ENCODE results near the gene DACT3.

DACT3 gene

DNA sequence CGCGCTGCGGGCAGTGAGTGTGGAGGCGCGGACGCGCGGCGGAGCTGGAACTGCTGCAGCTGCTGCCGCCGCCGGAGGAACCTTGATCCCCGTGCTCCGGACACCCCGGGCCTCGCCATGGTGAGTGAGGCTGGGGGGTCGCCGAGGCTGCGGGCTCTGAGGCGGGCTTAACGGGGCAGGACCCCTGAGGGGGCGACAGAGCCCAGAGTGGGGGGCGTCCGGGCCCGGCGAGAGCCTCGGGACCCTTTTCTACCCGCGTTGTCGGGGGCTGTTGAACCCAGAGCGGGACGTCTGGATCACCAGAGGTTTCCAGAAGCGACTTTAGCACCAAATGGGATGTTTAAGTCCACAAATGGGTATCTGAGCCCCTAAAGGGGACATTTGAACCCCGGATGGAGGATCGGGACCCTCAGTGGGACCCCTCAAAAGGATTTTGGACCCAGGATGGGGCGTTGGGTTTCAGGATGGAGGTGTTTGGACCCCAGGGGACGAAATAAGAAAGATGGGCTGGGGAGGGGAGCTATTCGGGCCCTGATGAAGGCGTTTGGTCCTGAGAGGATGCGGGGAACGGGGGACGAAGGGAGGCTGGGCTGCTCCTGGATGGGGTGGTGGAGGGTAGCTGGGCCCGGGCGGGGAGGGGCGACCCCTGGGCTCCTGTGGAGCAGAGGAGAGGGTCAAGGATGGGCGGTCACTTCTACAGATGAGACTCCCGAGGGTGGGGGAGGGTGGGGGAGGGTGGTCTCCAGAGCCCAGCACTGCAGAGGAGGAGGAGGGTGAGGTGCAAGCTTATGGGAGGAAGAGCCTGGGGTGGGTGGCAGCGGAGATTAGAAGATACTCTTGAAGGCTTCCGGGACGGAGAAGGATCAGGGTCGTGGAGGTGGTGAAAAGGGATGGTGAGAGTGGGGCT lies 59.4 kb downstream of the DACT3 start, which contains the start of gene CALM3:
CALM3 (plus strand) TSS at position 13 of the 907 bp plus-strand sequence; CDS start at position 118, 105 bp downstream.
- Histone ChIP-seq H2BK15ac (ENCODE audit: low read depth, poor library complexity, severe bottlenecking) (peak within 1 kb of the TSS; percentile 82), H3K4me1 (ENCODE audit: control insufficient read depth, insufficient read depth, low read depth, low read length) (peaks cover 26% of the 10 kb centered on the region), H3K9me3 (ENCODE audit: control insufficient read depth, low read length) (no peaks in the 10 kb centered on the region), H3K36me3 (ENCODE audit: control insufficient read depth in 1 of 2, insufficient read depth in 2 of 2, low read depth in 1 of 2, low read length in 2 of 2) (peaks cover 12 to 23% of the 10 kb centered on the region in 2 experiments), H2AK5ac (ENCODE audit: low read length, severe bottlenecking) (peak within 1 kb of the TSS; percentile 93), H3K4me3 (ENCODE audit: insufficient read depth in 1 of 2, low read depth in 1 of 2, low read length in 2 of 2) (peak within 1 kb of the TSS; percentile 94 to 98), H3K9ac (ENCODE audit: low read length) (peak within 1 kb of the TSS; percentile 100), H2BK120ac (ENCODE audit: low read depth, low read length) (peak within 1 kb of the TSS; percentile 91), H3K27ac (ENCODE audit: low read length, poor library complexity, severe bottlenecking) (peak within 1 kb of the TSS; percentile 100), H4K8ac (ENCODE audit: low read length) (peak within 1 kb of the TSS; percentile 99), H3K18ac (ENCODE audit: low read depth in 1 of 2, low read length in 2 of 2) (peak within 1 kb of the TSS; percentile 99), H4K91ac (ENCODE audit: low read length) (peak within 1 kb of the TSS; percentile 99), H2BK5ac (ENCODE audit: low read depth, low read length, poor library complexity, severe bottlenecking) (peak within 1 kb of the TSS; percentile 98), H2AFZ (ENCODE audit: low read depth, low read length) (peak within 1 kb of the TSS; percentile 98), H3K4ac (ENCODE audit: low read depth in 1 of 2, low read length in 2 of 2) (peak within 1 kb of the TSS; percentile 95 to 100), H3K79me1 (replicated peaks; ENCODE audit: low read length, poor library complexity, severe bottlenecking) (peaks cover 11% of the 10 kb centered on the region), H2BK12ac (ENCODE audit: low read length in 2 of 2) (peak within 1 kb of the TSS; percentile 91 to 100), H3K14ac (ENCODE audit: low read length in 2 of 2) (peak within 1 kb of the TSS; percentile 29 to 99), H3K4me2 (ENCODE audit: low read length, poor library complexity, severe bottlenecking) (peak within 1 kb of the TSS; percentile 85), H3K27me3 (ENCODE audit: control insufficient read depth in 1 of 2, insufficient read depth in 1 of 2, low read length in 2 of 2) (no peaks in the 10 kb centered on the region), H3K23ac (ENCODE audit: low read length in 2 of 2) (peak within 1 kb of the TSS; percentile 38 to 99)
- 1% methylated on average over 48 of the region's 51 CpGs for WGBS
- DNase-seq = no peak

- H4K91ac ChIP-seq (ENCODE audit: low read length) = peak overlapping the region; percentile 99
- peak overlapping the region; percentile 98 for H2BK5ac ChIP-seq (ENCODE audit: low read depth, low read length, poor library complexity, severe bottlenecking)
- peak overlapping the region; percentile 100 for H3K27ac ChIP-seq (ENCODE audit: low read length, poor library complexity, severe bottlenecking)
- H2BK15ac ChIP-seq (ENCODE audit: low read depth, poor library complexity, severe bottlenecking) = peak overlapping the region; percentile 82
- peak overlapping the region; percentile 91 to 100 for H2BK12ac ChIP-seq (ENCODE audit: low read length in 2 of 2)
- peak overlapping the region; percentile 95 to 100 for H3K4ac ChIP-seq (ENCODE audit: low read depth in 1 of 2, low read length in 2 of 2)
- peak overlapping the region; percentile 100 for H3K9ac ChIP-seq (ENCODE audit: low read length)
- peak overlapping the region; percentile 99 for H4K8ac ChIP-seq (ENCODE audit: low read length)
- peaks cover 5% of the 10 kb centered on the region for H3K79me1 ChIP-seq (replicated peaks; ENCODE audit: low read length, poor library complexity, severe bottlenecking)
- peaks cover 26% of the 10 kb centered on the region for H3K4me1 ChIP-seq (ENCODE audit: control insufficient read depth, insufficient read depth, low read depth, low read length)
- no peaks in the 10 kb centered on the region for H3K9me3 ChIP-seq (ENCODE audit: control insufficient read depth, low read length)
- peak; percentile 98 for DNase-seq
- no peaks in the 10 kb centered on the region for H3K27me3 ChIP-seq (ENCODE audit: control insufficient read depth in 1 of 2, insufficient read depth in 1 of 2, low read length in 2 of 2)
- peak overlapping the region; percentile 99 for H3K18ac ChIP-seq (ENCODE audit: low read depth in 1 of 2, low read length in 2 of 2)
- H3K4me2 ChIP-seq (ENCODE audit: low read length, poor library complexity, severe bottlenecking) = peak overlapping the region; percentile 85
- WGBS = 2% methylated on average over 72 of the region's 93 CpGs
- no peak overlapping the region for H3K23ac ChIP-seq (ENCODE audit: low read length in 2 of 2)
- H2AFZ ChIP-seq (ENCODE audit: low read depth, low read length) = peak overlapping the region; percentile 98
- H3K36me3 ChIP-seq (ENCODE audit: control insufficient read depth in 1 of 2, insufficient read depth in 2 of 2, low read depth in 1 of 2, low read length in 2 of 2) = peaks cover 3 to 15% of the 10 kb centered on the region in 2 experiments
- H3K4me3 ChIP-seq (ENCODE audit: insufficient read depth in 1 of 2, low read depth in 1 of 2, low read length in 2 of 2) = peak overlapping the region; percentile 94 to 98
- peak overlapping the region in 1 of 2 experiments; percentile 99 for H3K14ac ChIP-seq (ENCODE audit: low read length in 2 of 2)
- peak overlapping the region; percentile 93 for H2AK5ac ChIP-seq (ENCODE audit: low read length, severe bottlenecking)
- peak overlapping the region; percentile 91 for H2BK120ac ChIP-seq (ENCODE audit: low read depth, low read length)
These were observed 60.3 kb downstream of the DACT3 start for GRCh38 chr19:46600384-46601317.

GRCh38 chr19:46599716-46600373 lies 61.1 kb downstream of the DACT3 start:
- whole genome bisulfite sequencing = 74% methylated on average over 2 of the region's 9 CpGs
- Histone ChIP-seq H3K9me3 (ENCODE audit: control insufficient read depth, low read length) (no peaks in the 10 kb centered on the region), H3K27ac (ENCODE audit: low read length, poor library complexity, severe bottlenecking) (no peak overlapping the region), H2AK5ac (ENCODE audit: low read length, severe bottlenecking) (peak overlapping the region; percentile 93), H3K23ac (ENCODE audit: low read length in 2 of 2) (no peak overlapping the region), H4K91ac (ENCODE audit: low read length) (peak overlapping the region; percentile 88), H3K4me1 (ENCODE audit: control insufficient read depth, insufficient read depth, low read depth, low read length) (peaks cover 24% of the 10 kb centered on the region), H3K79me1 (replicated peaks; ENCODE audit: low read length, poor library complexity, severe bottlenecking) (peaks cover 5% of the 10 kb centered on the region), H3K4ac (ENCODE audit: low read depth in 1 of 2, low read length in 2 of 2) (peak overlapping the region; percentile 95 to 100), H3K18ac (ENCODE audit: low read depth in 1 of 2, low read length in 2 of 2) (peak overlapping the region; percentile 99), H2BK12ac (ENCODE audit: low read length in 2 of 2) (peak overlapping the region in 1 of 2 experiments; percentile 77), H3K27me3 (ENCODE audit: control insufficient read depth in 1 of 2, insufficient read depth in 1 of 2, low read length in 2 of 2) (no peaks in the 10 kb centered on the region), H3K36me3 (ENCODE audit: control insufficient read depth in 1 of 2, insufficient read depth in 2 of 2, low read depth in 1 of 2, low read length in 2 of 2) (peaks cover 0 to 7% of the 10 kb centered on the region in 2 experiments), H4K8ac (ENCODE audit: low read length) (peak overlapping the region; percentile 99), H3K4me3 (ENCODE audit: insufficient read depth in 1 of 2, low read depth in 1 of 2, low read length in 2 of 2) (peak overlapping the region; percentile 66 to 91), H2BK120ac (ENCODE audit: low read depth, low read length) (no peak overlapping the region), H2BK5ac (ENCODE audit: low read depth, low read length, poor library complexity, severe bottlenecking) (no peak overlapping the region), H2AFZ (ENCODE audit: low read depth, low read length) (peak overlapping the region; percentile 98), H2BK15ac (ENCODE audit: low read depth, poor library complexity, severe bottlenecking) (no peak overlapping the region), H3K14ac (ENCODE audit: low read length in 2 of 2) (peak overlapping the region in 1 of 2 experiments; percentile 28), H3K4me2 (ENCODE audit: low read length, poor library complexity, severe bottlenecking) (peak overlapping the region; percentile 85), H3K9ac (ENCODE audit: low read length) (peak overlapping the region; percentile 100)
- DNase-seq = no peak

Data from mesenchymal stem cell (in vitro differentiated cells and primary cell).